Endometrium (tissue), 2 donors: ENCODE measurements around the gene VIM.

Experiments
- FAIRE-seq: peaks from 2 replicates; lab custom pipeline; 2012; peaks lifted over from hg19 to GRCh38; lab: Jason Lieb, UNC
- donor health status: control.
- donor health status: control.

Gene VIM

GRCh38 chr10:17210361-17210760 lies 17.7 kb upstream of the VIM start:
- peak; percentile 88 for FAIRE-seq

GRCh38 chr10:17212802-17213221 lies 15.2 kb upstream of the VIM start:
- no peak for FAIRE-seq

- peak; percentile 15 for FAIRE-seq
Observed at GRCh38 chr10:17213646-17214349, 14.2 kb upstream of the VIM start.

GRCh38 chr10:17214526-17214925 lies 13.5 kb upstream of the VIM start:
- no peak for FAIRE-seq

- peak; percentile 18 for FAIRE-seq
Observed at GRCh38 chr10:17214971-17215781, 12.9 kb upstream of the VIM start.

GRCh38 chr10:17215782-17216122 lies 12.3 kb upstream of the VIM start:
- FAIRE-seq = peak; percentile 48

- no peak for FAIRE-seq
Observed at GRCh38 chr10:17216217-17216900, 11.7 kb upstream of the VIM start.

GRCh38 chr10:17216901-17217395 lies 11.1 kb upstream of the VIM start:
- no peak for FAIRE-seq

- FAIRE-seq = no peak
Observed at GRCh38 chr10:17217631-17218232, 10.3 kb upstream of the VIM start.

- no peak for FAIRE-seq
Observed at GRCh38 chr10:17219024-17219423, 9.0 kb upstream of the VIM start.

GRCh38 chr10:17220652-17221100 lies 7.4 kb upstream of the VIM start:
- FAIRE-seq = peak; percentile 46

- no peak for FAIRE-seq
Observed at GRCh38 chr10:17222329-17222728, 5.7 kb upstream of the VIM start.

GRCh38 chr10:17225808-17226207 lies 2.2 kb upstream of the VIM start:
- no peak for FAIRE-seq

GRCh38 chr10:17226891-17227303 lies 1.1 kb upstream of the VIM start:
- FAIRE-seq = no peak

GRCh38 chr10:17227367-17228090 lies 512 bp upstream of the VIM start:
- peak; percentile 55 for FAIRE-seq

GRCh38 chr10:17229016-17229716 lies 1.1 kb downstream of the VIM start:
- no peak for FAIRE-seq

- FAIRE-seq = no peak
Observed at GRCh38 chr10:17229717-17229966, 1.6 kb downstream of the VIM start.

GRCh38 chr10:17229967-17230682 lies 2.1 kb downstream of the VIM start:
- FAIRE-seq = no peak

GRCh38 chr10:17231788-17232187 lies 3.7 kb downstream of the VIM start:
- FAIRE-seq = no peak

- FAIRE-seq = no peak
Observed at GRCh38 chr10:17232276-17232960, 4.4 kb downstream of the VIM start.
